ENCODE measurements around the gene THOC3.
"Not testable (repeated sequence)": the region's sequence is repeated elsewhere in the genome, so short reads cannot be mapped to it uniquely, and the experiment has no call there.

- TF ChIP-seq CTCF (IDR thresholded peaks at IDR 0.05); REST (IDR thresholded peaks at IDR 0.05; ENCODE audit: insufficient read depth in 1 of 2, low read depth in 2 of 2, low read length in 1 of 2); POLR2AphosphoS5 (IDR thresholded peaks at IDR 0.05; ENCODE audit: low read depth, low read length): not testable (repeated sequence)
Observed at GRCh38 chr5:175997495-175997894, 29.4 kb upstream of the THOC3 start.

Data from Panc1 (cell line).